ENCODE results near the gene FOCAD.

DNA sequence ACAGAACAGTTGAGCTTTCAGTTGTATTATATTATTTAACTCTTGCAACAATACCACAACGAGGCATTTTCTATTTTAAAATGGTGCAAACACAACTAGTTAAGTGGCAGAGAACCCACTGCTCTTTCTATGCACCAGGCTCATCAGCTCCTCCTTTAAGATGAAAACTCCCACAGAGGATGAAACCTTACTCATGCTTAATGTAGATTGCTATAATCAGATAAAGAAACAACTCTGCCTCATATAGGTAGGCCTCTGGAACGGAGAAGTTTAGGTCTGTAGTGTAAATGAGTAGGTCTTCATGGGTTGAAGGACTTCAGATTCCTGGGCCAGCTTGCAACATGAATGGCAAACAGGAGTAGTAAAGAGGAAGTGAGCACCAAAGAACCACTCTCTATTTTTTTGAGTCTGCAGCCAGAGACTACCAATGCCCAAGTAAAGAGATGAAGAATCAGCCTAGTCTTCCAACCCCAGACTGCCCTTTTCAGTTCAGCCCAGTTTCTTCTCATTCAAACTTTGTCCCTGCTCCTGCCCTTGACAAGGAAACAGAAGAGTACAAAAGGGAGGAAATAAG, 313.5 kb downstream of the FOCAD start:
- no peak for TF ChIP-seq EZH2 (IDR thresholded peaks at IDR 0.05; ENCODE audit: low read depth, low read length, severe bottlenecking)
- TF ChIP-seq CBX5 (IDR thresholded peaks at IDR 0.05; ENCODE audit: low read depth, low read length), result no peak
- TF ChIP-seq, protein P1, sequence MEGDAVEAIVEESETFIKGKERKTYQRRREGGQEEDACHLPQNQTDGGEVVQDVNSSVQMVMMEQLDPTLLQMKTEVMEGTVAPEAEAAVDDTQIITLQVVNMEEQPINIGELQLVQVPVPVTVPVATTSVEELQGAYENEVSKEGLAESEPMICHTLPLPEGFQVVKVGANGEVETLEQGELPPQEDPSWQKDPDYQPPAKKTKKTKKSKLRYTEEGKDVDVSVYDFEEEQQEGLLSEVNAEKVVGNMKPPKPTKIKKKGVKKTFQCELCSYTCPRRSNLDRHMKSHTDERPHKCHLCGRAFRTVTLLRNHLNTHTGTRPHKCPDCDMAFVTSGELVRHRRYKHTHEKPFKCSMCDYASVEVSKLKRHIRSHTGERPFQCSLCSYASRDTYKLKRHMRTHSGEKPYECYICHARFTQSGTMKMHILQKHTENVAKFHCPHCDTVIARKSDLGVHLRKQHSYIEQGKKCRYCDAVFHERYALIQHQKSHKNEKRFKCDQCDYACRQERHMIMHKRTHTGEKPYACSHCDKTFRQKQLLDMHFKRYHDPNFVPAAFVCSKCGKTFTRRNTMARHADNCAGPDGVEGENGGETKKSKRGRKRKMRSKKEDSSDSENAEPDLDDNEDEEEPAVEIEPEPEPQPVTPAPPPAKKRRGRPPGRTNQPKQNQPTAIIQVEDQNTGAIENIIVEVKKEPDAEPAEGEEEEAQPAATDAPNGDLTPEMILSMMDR (IDR thresholded peaks at IDR 0.05; ENCODE audit: control extremely low read depth in 1 of 3, insufficient read depth in 1 of 3, low read depth in 1 of 3, low read length in 3 of 3), result no peak
- TF ChIP-seq CHD1 (IDR thresholded peaks at IDR 0.05; ENCODE audit: low read depth, low read length), result no peak
- no peak for TF ChIP-seq RXRA (IDR thresholded peaks at IDR 0.05; ENCODE audit: insufficient read depth, low read depth, low read length)
- no peak for TF ChIP-seq POLR2A (IDR thresholded peaks at IDR 0.05; ENCODE audit: control extremely low read depth in 1 of 2, low read depth in 2 of 2, low read length in 2 of 2)
- no peak for TF ChIP-seq CEBPB (IDR thresholded peaks at IDR 0.05; ENCODE audit: low read depth, low read length)
- no peak for TF ChIP-seq SIX5 (IDR thresholded peaks at IDR 0.05; ENCODE audit: low read depth, low read length)
- no peak for TF ChIP-seq RAD21 (IDR thresholded peaks at IDR 0.05 in 1 of 2, conservative IDR thresholded peaks at IDR 0.05 in 1 of 2; ENCODE audit: low read depth in 2 of 2, low read length in 2 of 2)
- TF ChIP-seq TEAD4 (IDR thresholded peaks at IDR 0.05; ENCODE audit: low read depth, low read length), result no peak
- TF ChIP-seq FOSL1 (IDR thresholded peaks at IDR 0.05; ENCODE audit: insufficient read depth, low read depth, low read length), result no peak

All from H1 (cell line).